A673 (cell line): ENCODE data around the gene UNC5A.

ENCODE experiments used
- EZH2 ChIP-seq: fragments of 200-600 bp; sonication (generic); IDR thresholded peaks from 2 replicates; pipeline ENCODE4 v1.6.1; 2017; ENCODE audit warnings: borderline replicate concordance, low read depth, mild to moderate bottlenecking, mixed read lengths, antibody characterized with exemption, low read length; ENCODE audit not compliant: poor library complexity, severe bottlenecking
- TF ChIP-seq, protein P1 (sequence below): fragments of 300-800, 200-600 bp; sonication (generic); conservative IDR thresholded peaks from 2 replicates; pipeline ENCODE4 v1.5.1; 2017; ENCODE audit warnings: low read depth, mild to moderate bottlenecking, antibody characterized with exemption, low read length, moderate library complexity, mixed read lengths

DNA sequence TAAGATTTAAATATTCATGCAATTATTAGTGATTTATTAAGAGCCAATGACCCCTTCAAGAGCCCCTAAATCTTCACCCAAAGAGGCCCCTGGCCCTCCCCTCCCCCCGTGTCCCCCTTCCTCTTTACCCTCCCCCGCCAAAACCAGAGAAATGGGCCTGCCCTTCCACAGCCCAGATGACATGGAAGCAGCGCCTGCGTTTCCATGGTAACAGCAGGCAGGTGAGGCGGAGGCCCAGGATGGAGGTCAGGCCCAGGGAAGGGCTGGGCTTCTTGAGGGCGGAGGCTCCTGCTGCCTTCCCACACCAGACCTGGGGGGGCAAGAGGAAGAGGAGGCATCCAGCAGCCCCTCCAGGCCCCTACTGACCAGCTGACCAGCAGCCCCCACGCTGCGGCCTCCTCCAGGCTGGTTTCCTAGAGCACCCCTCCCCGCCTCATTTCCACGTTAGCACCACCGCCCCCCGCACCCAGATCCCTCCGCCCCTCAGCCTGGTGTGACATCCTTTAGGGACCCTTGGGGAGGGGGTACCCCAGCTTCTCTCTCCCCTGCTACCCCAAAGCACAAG, 37.4 kb downstream of the UNC5A start:
- TF ChIP-seq, protein P1, sequence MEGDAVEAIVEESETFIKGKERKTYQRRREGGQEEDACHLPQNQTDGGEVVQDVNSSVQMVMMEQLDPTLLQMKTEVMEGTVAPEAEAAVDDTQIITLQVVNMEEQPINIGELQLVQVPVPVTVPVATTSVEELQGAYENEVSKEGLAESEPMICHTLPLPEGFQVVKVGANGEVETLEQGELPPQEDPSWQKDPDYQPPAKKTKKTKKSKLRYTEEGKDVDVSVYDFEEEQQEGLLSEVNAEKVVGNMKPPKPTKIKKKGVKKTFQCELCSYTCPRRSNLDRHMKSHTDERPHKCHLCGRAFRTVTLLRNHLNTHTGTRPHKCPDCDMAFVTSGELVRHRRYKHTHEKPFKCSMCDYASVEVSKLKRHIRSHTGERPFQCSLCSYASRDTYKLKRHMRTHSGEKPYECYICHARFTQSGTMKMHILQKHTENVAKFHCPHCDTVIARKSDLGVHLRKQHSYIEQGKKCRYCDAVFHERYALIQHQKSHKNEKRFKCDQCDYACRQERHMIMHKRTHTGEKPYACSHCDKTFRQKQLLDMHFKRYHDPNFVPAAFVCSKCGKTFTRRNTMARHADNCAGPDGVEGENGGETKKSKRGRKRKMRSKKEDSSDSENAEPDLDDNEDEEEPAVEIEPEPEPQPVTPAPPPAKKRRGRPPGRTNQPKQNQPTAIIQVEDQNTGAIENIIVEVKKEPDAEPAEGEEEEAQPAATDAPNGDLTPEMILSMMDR, result no peak
- no peak for TF ChIP-seq EZH2
